Panc1 (cell line): ENCODE results near the gene TNPO1. TPM values are rescaled to one million over a fixed set of nuclear protein-coding genes. Genes with fewer than 3 reads are reported as not detected.

Experiments
- ATAC-seq: fragments of 200-7000 bp; cut with Tn5 transposase; 2 replicates; pipeline ENCODE4 v1.9.1; 2020; ENCODE audit warnings: mild to moderate bottlenecking, moderate library complexity
- BruUV-seq: library from RNA; stranded (reverse); fragments of 400-500 nt; replicated peaks from 2 replicates; lab custom pipeline; 2021; lab: Mats Ljungman, UMichigan
- CTCF ChIA-PET: fragments of 300-600 bp; sonication (Branson Sonifier 250); formaldehyde crosslinking; loops from one replicate; lab custom pipeline; 2022; ENCODE audit warnings: antibody characterized with exemption; lab: Charles Lee
- POLR2A ChIA-PET: fragments of 300-600 bp; sonication (Branson Sonifier 250); formaldehyde crosslinking; loops from one replicate; lab custom pipeline; 2022; ENCODE audit warnings: antibody characterized with exemption; lab: Charles Lee
- DNase-seq: peaks from one replicate; pipeline ENCODE4 v3.0.0-alpha.2; 2010; ENCODE audit warnings: low read depth, low spot score
- H3K27ac ChIP-seq: 2 replicates; pipeline ENCODE4 v1.5.1; 2011; ENCODE audit warnings: mild to moderate bottlenecking, low read length, inconsistent platforms
- H3K27me3 ChIP-seq: fragments of 200-500 bp; sonication (Bioruptor generic); 2 replicates; pipeline ENCODE4 v1.6.0; 2014; ENCODE audit warnings: low read length, inconsistent platforms; ENCODE audit not compliant: control insufficient read depth, insufficient read depth
- H3K36me3 ChIP-seq: fragments of 200-500 bp; sonication (Bioruptor generic); 2 replicates; pipeline ENCODE4 v1.5.1; 2014; ENCODE audit warnings: inconsistent platforms, mild to moderate bottlenecking, low read length, moderate library complexity; ENCODE audit not compliant: control insufficient read depth, insufficient read depth
- H3K4me1 ChIP-seq: 2 replicates; pipeline ENCODE4 v1.5.1; 2011; ENCODE audit warnings: inconsistent platforms, mild to moderate bottlenecking, low read length, moderate library complexity; ENCODE audit not compliant: control insufficient read depth, insufficient read depth
- H3K4me3 ChIP-seq, 2 experiments: 2 replicates each; pipeline ENCODE4 v1.5.1; 2011 to 2012; ENCODE audit warnings: low read depth in 2 of 2, low read length in 2 of 2, mild to moderate bottlenecking in 2 of 2, inconsistent platforms in 1 of 2, moderate library complexity in 1 of 2
- H3K9me3 ChIP-seq: fragments of 200-500 bp; sonication (Bioruptor generic); 2 replicates; pipeline ENCODE4 v1.5.1; 2014; ENCODE audit warnings: low read depth, mild to moderate bottlenecking, inconsistent platforms, low read length, moderate library complexity; ENCODE audit not compliant: control insufficient read depth, insufficient read depth
- POLR2AphosphoS5 ChIP-seq: IDR thresholded peaks from 2 replicates; pipeline ENCODE4 v1.6.1; 2012; ENCODE audit warnings: mild to moderate bottlenecking, low read depth, low read length, moderate library complexity
- SIN3A ChIP-seq: IDR thresholded peaks from 2 replicates; pipeline ENCODE4 v1.6.1; 2012; ENCODE audit warnings: low read depth, mild to moderate bottlenecking, low read length, moderate library complexity, borderline replicate concordance; ENCODE audit not compliant: insufficient read depth
- TCF7L2 ChIP-seq: IDR thresholded peaks from 2 replicates; pipeline ENCODE4 v1.6.1; 2011; ENCODE audit warnings: mild to moderate bottlenecking, low read depth, low read length, inconsistent platforms
- in situ Hi-C: cut with HindIII; loops from 2 replicates; pipeline ENCODE4 v1.10.0; 2016; ENCODE audit warnings: low sequenced_read_pairs, low pct_unique_long_range_greater_than_20kb
- intact Hi-C: fragments of 100-400 bp; cut with micrococcal nuclease; formaldehyde crosslinking; loops from one replicate; pipeline ENCODE4 v1.10.0; 2022; ENCODE audit not compliant: unreplicated experiment
- total RNA-seq: library from RNA; stranded (reverse); gene quantifications from one replicate; pipeline ENCODE4 v1.2.1, GENCODE V29; 2021; ENCODE audit not compliant: unreplicated experiment
- TF ChIP-seq, protein P1 (sequence below): fragments of 450-650 bp; IDR thresholded peaks from 2 replicates; pipeline ENCODE4 v1.5.1; 2017; ENCODE audit warnings: mild to moderate bottlenecking

Gene TNPO1
- total RNA-seq, 1 experiment from 2014 or later: 169 TPM

DNA sequence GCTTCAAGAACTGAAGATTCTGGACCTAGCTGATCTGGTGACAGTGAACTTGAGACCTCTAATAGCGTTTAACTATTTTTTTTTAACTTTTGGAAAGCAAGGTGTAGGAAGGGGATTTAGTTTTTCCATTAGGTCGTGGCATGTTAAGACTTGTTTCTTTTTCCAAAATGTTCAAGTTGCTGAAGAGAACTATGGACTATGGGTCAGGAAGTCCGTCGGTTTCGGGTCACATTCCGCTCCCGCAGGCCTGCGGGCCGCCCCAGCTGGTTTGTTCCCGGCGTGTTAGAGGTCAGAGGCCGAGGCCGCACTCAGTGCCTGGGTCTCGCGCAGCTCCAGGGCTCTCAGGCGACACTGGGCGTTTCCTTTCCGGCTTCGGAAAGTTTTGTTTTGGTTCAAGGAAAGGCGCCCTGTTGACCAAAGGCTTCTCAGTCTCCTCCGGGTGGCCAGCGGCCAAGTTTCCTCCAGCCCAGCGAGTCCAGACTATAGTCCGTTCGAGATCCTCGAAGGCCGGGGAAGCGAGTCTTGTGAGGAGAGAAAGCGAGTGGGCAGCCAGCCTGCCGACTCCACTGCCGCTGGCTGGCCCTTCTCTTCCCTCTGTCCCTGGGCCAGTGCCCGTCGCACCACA, 138.8 kb downstream of the TNPO1 start:
- H3K9me3 ChIP-seq: no peaks in the 10 kb centered on the region
- H3K27me3 ChIP-seq: no peaks in the 10 kb centered on the region
- POLR2A ChIA-PET: interaction anchor here (0.5 to 0.6 kb wide), 2 partner anchors 70 to 1360 kb away, joined by 4 to 9 read pairs; no protein-coding TSS in a partner anchor
- CTCF ChIA-PET: interaction anchor here (0.7 to 1.0 kb wide), 2 partner anchors 13 to 261 kb away, joined by 3 to 4 read pairs; no protein-coding TSS in a partner anchor
- intact Hi-C loops: no loop called here
- TF ChIP-seq, protein P1, sequence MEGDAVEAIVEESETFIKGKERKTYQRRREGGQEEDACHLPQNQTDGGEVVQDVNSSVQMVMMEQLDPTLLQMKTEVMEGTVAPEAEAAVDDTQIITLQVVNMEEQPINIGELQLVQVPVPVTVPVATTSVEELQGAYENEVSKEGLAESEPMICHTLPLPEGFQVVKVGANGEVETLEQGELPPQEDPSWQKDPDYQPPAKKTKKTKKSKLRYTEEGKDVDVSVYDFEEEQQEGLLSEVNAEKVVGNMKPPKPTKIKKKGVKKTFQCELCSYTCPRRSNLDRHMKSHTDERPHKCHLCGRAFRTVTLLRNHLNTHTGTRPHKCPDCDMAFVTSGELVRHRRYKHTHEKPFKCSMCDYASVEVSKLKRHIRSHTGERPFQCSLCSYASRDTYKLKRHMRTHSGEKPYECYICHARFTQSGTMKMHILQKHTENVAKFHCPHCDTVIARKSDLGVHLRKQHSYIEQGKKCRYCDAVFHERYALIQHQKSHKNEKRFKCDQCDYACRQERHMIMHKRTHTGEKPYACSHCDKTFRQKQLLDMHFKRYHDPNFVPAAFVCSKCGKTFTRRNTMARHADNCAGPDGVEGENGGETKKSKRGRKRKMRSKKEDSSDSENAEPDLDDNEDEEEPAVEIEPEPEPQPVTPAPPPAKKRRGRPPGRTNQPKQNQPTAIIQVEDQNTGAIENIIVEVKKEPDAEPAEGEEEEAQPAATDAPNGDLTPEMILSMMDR: no peak
- TF ChIP-seq POLR2AphosphoS5 (no peak), TCF7L2 (no peak)
- DNase-seq (no peak), ATAC-seq (peak; percentile 71)
- no peaks in the 10 kb centered on the region for H3K36me3 ChIP-seq
- peak overlapping the region; percentile 93 for H3K27ac ChIP-seq
- H3K4me3 ChIP-seq: peak overlapping the region; percentile 71 to 77
- peaks cover 30% of the 10 kb centered on the region for H3K4me1 ChIP-seq
- TSS peak; percentile 96 for BruUV-seq
- in situ Hi-C loops: no loop called here

DNA sequence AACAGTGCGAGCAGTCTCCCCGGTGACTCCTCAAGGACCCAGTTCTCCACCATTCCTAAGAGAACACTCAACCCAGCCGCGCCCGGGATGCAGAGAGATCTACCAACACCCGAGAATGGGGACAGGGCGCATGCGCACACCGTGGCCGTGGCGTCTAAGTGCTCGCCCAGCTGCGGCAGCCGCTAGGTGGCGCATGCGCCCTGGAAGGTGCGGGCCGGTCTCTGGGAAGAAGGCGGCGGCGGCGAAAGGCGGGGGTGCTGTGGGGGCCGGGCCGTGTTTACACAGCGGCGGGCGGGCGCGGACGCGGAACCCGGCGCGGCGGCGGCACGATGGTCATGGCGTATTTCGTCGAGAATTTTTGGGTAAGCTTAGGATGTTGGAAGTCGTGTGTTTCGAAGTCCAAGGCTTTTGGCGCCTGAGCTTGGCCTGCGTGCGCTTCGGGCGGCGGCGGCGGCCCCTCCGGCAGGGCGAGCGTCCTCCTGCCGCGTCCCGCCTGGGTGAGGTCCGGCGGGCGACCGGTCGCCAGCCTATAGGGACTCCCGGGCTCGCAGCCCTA, 139.4 kb downstream of the TNPO1 start, which contains the start of gene FCHO2:
Gene FCHO2 (plus strand): TSS at position 274 of the 556 bp plus-strand sequence. CDS start 56 bp downstream, at position 330.
- intact Hi-C loops: no loop called here
- BruUV-seq: no TSS peak
- H3K36me3 ChIP-seq: no peaks in the 10 kb centered on the region
- peak within 1 kb of the TSS; percentile 71 to 77 for H3K4me3 ChIP-seq
- H3K27me3 ChIP-seq: no peaks in the 10 kb centered on the region
- no peak for TF ChIP-seq TCF7L2
- peak; percentile 54; the same call in 1 of the 2 replicates for TF ChIP-seq SIN3A
- TF ChIP-seq, protein P1: peak; percentile 97
- peak; percentile 90 for TF ChIP-seq POLR2AphosphoS5
- POLR2A ChIA-PET: interaction anchor here (0.5 to 0.6 kb wide), 3 partner anchors 11 to 1360 kb away, joined by 3 to 9 read pairs (median 4); no protein-coding TSS in a partner anchor
- ATAC-seq: peak; percentile 91
- peak within 1 kb of the TSS; percentile 93 for H3K27ac ChIP-seq
- CTCF ChIA-PET: interaction anchor here (0.7 to 1.0 kb wide), 2 partner anchors 14 to 260 kb away, joined by 3 to 4 read pairs; no protein-coding TSS in a partner anchor
- H3K9me3 ChIP-seq: no peaks in the 10 kb centered on the region
- in situ Hi-C loops: no loop called here
- peak; percentile 78 for DNase-seq
- H3K4me1 ChIP-seq: peaks cover 30% of the 10 kb centered on the region
